Fibroblast of skin of right quadriceps (primary cell): ENCODE measurements around the gene EPGN.
A peak's percentile ranks its signal among the peaks of the same experiment; 100 is the strongest.

Source experiments
- DNase-seq: peaks from one replicate; pipeline ENCODE4 v3.0.0-alpha.2; 2013

Gene EPGN

GRCh38 chr4:74308215-74308614 lies at the start of gene EPGN:
Gene EPGN (plus strand): TSS chr4:74308470. CDS start chr4:74308534, 64 bp downstream.
- DNase-seq = peak; percentile 28

- DNase-seq = peak; percentile 39
These were observed 49.3 kb upstream of the EPGN start for GRCh38 chr4:74258963-74259362.

- no peak for DNase-seq
These were observed 48.2 kb upstream of the EPGN start for GRCh38 chr4:74260036-74260435.

- peak; percentile 11 for DNase-seq
These were observed 45.7 kb upstream of the EPGN start for GRCh38 chr4:74262522-74262921.

GRCh38 chr4:74263551-74263950 lies 44.7 kb upstream of the EPGN start:
- DNase-seq = no peak

GRCh38 chr4:74266081-74266480 lies 42.2 kb upstream of the EPGN start:
- no peak for DNase-seq

GRCh38 chr4:74267998-74268606 lies 40.2 kb upstream of the EPGN start:
- DNase-seq = peak; percentile 71

- no peak for DNase-seq
These were observed 39.6 kb upstream of the EPGN start for GRCh38 chr4:74268643-74269042.

- DNase-seq = no peak
These were observed 29.8 kb upstream of the EPGN start for GRCh38 chr4:74278490-74278889.

- no peak for DNase-seq
These were observed 28.6 kb upstream of the EPGN start for GRCh38 chr4:74279716-74280115.

GRCh38 chr4:74282926-74283325 lies 25.3 kb upstream of the EPGN start:
- DNase-seq = no peak

GRCh38 chr4:74283614-74284013 lies 24.7 kb upstream of the EPGN start:
- peak; percentile 42 for DNase-seq

- DNase-seq = peak; percentile 81
These were observed 24.2 kb upstream of the EPGN start for GRCh38 chr4:74284053-74284452.

GRCh38 chr4:74287164-74287563 lies 21.1 kb upstream of the EPGN start:
- DNase-seq = no peak

- DNase-seq = no peak
These were observed 20.5 kb upstream of the EPGN start for GRCh38 chr4:74287791-74288190.

GRCh38 chr4:74291471-74291870 lies 16.8 kb upstream of the EPGN start:
- DNase-seq = no peak

GRCh38 chr4:74292111-74292870 lies 16.0 kb upstream of the EPGN start:
- DNase-seq = no peak

GRCh38 chr4:74293558-74293957 lies 14.7 kb upstream of the EPGN start:
- no peak for DNase-seq

GRCh38 chr4:74294681-74295080 lies 13.6 kb upstream of the EPGN start:
- no peak for DNase-seq

GRCh38 chr4:74297539-74297938 lies 10.7 kb upstream of the EPGN start:
- DNase-seq = no peak

- DNase-seq = no peak
These were observed 4.1 kb upstream of the EPGN start for GRCh38 chr4:74304095-74304625.

- no peak for DNase-seq
These were observed 3.3 kb upstream of the EPGN start for GRCh38 chr4:74305000-74305399.

- no peak for DNase-seq
These were observed 1.1 kb upstream of the EPGN start for GRCh38 chr4:74307170-74307569.

GRCh38 chr4:74309223-74309622 lies 953 bp downstream of the EPGN start:
- no peak for DNase-seq
